Measurements from ENCODE around the gene GDF10. TPM values are rescaled to one million over a fixed set of nuclear protein-coding genes. Genes with fewer than 3 reads are reported as not detected.

GDF10 gene
- total and polyA plus RNA-seq, 10 of the 15 experiments (the other 5 are each of a cell fraction or from before 2014, with no cell fraction given), result not detected

GRCh38 chr10:47333532-47333931, 33.5 kb downstream of the GDF10 start:
- in situ Hi-C loops (cut with MboI), result no loop called here
- POLR2A ChIA-PET, result no interaction called here
- WGBS (ENCODE audit: insufficient coverage, insufficient replicate concordance, low lambda C conversion rate, missing lambda C conversion rate), result 12% methylated on average over 6 of the region's 6 CpGs
- TF ChIP-seq FOXM1 (IDR thresholded peaks at IDR 0.05; ENCODE audit: low read depth, low read length) (no peak), SIX5 (IDR thresholded peaks at IDR 0.05; ENCODE audit: low read depth, low read length, severe bottlenecking) (no peak), IRF4 (IDR thresholded peaks at IDR 0.05; ENCODE audit: low read depth, low read length) (no peak), BHLHE40 (IDR thresholded peaks at IDR 0.05; ENCODE audit: borderline replicate concordance in 1 of 2, low read depth in 2 of 2, low read length in 1 of 2) (no peak), HCFC1 (IDR thresholded peaks at IDR 0.05; ENCODE audit: low read length) (no peak), ZBTB40 (IDR thresholded peaks at IDR 0.05; ENCODE audit: borderline replicate concordance) (no peak), KLF5 (IDR thresholded peaks at IDR 0.05; ENCODE audit: partially characterized antibody) (no peak), BCL11A (IDR thresholded peaks at IDR 0.05; ENCODE audit: low read depth, low read length) (no peak), ZZZ3 (IDR thresholded peaks at IDR 0.05; ENCODE audit: control insufficient read depth, insufficient read length, low read depth) (no peak), E2F8 (IDR thresholded peaks at IDR 0.05; ENCODE audit: low read depth, partially characterized antibody) (no peak)
- TF ChIP-seq, protein P1, sequence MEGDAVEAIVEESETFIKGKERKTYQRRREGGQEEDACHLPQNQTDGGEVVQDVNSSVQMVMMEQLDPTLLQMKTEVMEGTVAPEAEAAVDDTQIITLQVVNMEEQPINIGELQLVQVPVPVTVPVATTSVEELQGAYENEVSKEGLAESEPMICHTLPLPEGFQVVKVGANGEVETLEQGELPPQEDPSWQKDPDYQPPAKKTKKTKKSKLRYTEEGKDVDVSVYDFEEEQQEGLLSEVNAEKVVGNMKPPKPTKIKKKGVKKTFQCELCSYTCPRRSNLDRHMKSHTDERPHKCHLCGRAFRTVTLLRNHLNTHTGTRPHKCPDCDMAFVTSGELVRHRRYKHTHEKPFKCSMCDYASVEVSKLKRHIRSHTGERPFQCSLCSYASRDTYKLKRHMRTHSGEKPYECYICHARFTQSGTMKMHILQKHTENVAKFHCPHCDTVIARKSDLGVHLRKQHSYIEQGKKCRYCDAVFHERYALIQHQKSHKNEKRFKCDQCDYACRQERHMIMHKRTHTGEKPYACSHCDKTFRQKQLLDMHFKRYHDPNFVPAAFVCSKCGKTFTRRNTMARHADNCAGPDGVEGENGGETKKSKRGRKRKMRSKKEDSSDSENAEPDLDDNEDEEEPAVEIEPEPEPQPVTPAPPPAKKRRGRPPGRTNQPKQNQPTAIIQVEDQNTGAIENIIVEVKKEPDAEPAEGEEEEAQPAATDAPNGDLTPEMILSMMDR (IDR thresholded peaks at IDR 0.05 in 2 of 3, conservative IDR thresholded peaks at IDR 0.05 in 1 of 3; ENCODE audit: control insufficient read depth in 2 of 3, extremely low read depth in 1 of 3, insufficient read depth in 1 of 3, low read depth in 3 of 3, low read length in 3 of 3), result no peak
- TF ChIP-seq, protein P2, sequence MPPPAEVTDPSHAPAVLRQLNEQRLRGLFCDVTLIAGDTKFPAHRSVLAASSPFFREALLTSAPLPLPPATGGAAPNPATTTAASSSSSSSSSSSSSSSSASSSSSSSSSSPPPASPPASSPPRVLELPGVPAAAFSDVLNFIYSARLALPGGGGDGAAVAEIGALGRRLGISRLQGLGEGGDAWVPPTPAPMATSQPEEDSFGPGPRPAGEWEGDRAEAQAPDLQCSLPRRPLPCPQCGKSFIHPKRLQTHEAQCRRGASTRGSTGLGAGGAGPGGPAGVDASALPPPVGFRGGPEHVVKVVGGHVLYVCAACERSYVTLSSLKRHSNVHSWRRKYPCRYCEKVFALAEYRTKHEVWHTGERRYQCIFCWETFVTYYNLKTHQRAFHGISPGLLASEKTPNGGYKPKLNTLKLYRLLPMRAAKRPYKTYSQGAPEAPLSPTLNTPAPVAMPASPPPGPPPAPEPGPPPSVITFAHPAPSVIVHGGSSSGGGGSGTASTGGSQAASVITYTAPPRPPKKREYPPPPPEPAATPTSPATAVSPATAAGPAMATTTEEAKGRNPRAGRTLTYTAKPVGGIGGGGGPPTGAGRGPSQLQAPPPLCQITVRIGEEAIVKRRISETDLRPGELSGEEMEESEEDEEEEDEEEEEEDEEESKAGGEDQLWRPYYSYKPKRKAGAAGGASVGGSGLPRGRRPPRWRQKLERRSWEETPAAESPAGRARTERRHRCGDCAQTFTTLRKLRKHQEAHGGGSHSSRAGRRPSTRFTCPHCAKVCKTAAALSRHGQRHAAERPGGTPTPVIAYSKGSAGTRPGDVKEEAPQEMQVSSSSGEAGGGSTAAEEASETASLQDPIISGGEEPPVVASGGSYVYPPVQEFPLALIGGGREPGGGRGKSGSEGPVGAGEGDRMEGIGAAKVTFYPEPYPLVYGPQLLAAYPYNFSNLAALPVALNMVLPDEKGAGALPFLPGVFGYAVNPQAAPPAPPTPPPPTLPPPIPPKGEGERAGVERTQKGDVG (CRISPR knock-in tag; IDR thresholded peaks at IDR 0.05), result no peak

More at GRCh38 chr10:47333532-47333931, 33.5 kb downstream of the GDF10 start:
- no peaks in the 10 kb centered on the region for H3K9me3 ChIP-seq (replicated peaks; ENCODE audit: control insufficient read depth, insufficient read depth, low read length)
- no TSS peak for BruUV-seq (replicated peaks)
- H3K36me3 ChIP-seq (ENCODE audit: control insufficient read depth in 2 of 2, insufficient read depth in 2 of 2, low read length in 1 of 2), result no peaks in the 10 kb centered on the region
- H3K4me1 ChIP-seq (ENCODE audit: control insufficient read depth, insufficient read depth, low read length), result no peaks in the 10 kb centered on the region
- H4K20me1 ChIP-seq (ENCODE audit: control insufficient read depth, insufficient read depth), result no peaks in the 10 kb centered on the region
- ChIA-PET SMC1A (ENCODE audit: uncharacterized antibody, unreplicated experiment) (no interaction called here), RAD21 (ENCODE audit: unreplicated experiment) (no interaction called here), CTCF (interaction anchor here (1.3 kb wide), 1 partner anchor 286 kb away, joined by 6 read pairs; no protein-coding TSS in a partner anchor)
- no peaks in the 10 kb centered on the region for H3K79me2 ChIP-seq (ENCODE audit: control insufficient read depth, insufficient read depth, low read length)
- H2AFZ ChIP-seq (ENCODE audit: control insufficient read depth, low read depth, low read length), result no peak overlapping the region
- H3K27me3 ChIP-seq (replicated peaks in 1 of 2; ENCODE audit: control insufficient read depth in 2 of 2, insufficient read depth in 2 of 2, low read length in 1 of 2), result no peaks in the 10 kb centered on the region; a peak in 3 of 4 replicates
- H3K9ac ChIP-seq (ENCODE audit: control insufficient read depth, insufficient read depth, low read length), result no peak overlapping the region
- H3K4me3 ChIP-seq, result no peak overlapping the region
- H3K4me2 ChIP-seq (ENCODE audit: control insufficient read depth, insufficient read depth), result no peak overlapping the region
- FAIRE-seq, result no peak
- ATAC-seq, result no peak
- intact Hi-C loops (cut with micrococcal nuclease; ENCODE audit: unreplicated experiment), result no loop called here
- no peak for DNase-seq (ENCODE audit: low read depth, low spot score)
- no peak overlapping the region for H3K27ac ChIP-seq (ENCODE audit: control insufficient read depth, insufficient read depth)
